Psoas muscle (tissue), 8 donors: ENCODE measurements around the gene LENEP. TPM values are rescaled to one million over a fixed set of nuclear protein-coding genes. Genes with fewer than 3 reads are reported as not detected.
A peak's percentile ranks its signal among the peaks of the same experiment; 100 is the strongest.

ENCODE experiments used
- ATAC-seq, 4 donors: fragments of 200-7000 bp; cut with Tn5 transposase; one replicate each; pipeline ENCODE4 v1.9.1; 2020; ENCODE audit warnings: moderate library complexity in 3 of 4, mild to moderate bottlenecking in 2 of 4
- DNase-seq, 2 donors: peaks; one replicate each; pipeline ENCODE4 v3.0.0-alpha.2; 2020
- H3K27ac ChIP-seq: fragments of 200-600 bp; one replicate; pipeline ENCODE4 v1.8.0; 2022
- H3K27me3 ChIP-seq, 3 donors: fragments of 200-600 bp in 1 of 3; one replicate each; pipeline versions ENCODE4 v1.6.1 to v1.8.0; 2013 to 2022; ENCODE audit warnings: low read length in 2 of 3, mild to moderate bottlenecking in 2 of 3, moderate library complexity in 1 of 3; ENCODE audit not compliant: insufficient read depth in 3 of 3
- H3K36me3 ChIP-seq, 2 donors: fragments of 200-600 bp in 1 of 2; one replicate each; pipeline versions ENCODE4 v1.6.1 to v1.8.0; 2013 to 2022; ENCODE audit warnings: low read depth in 1 of 2, mild to moderate bottlenecking in 1 of 2, moderate library complexity in 1 of 2; ENCODE audit not compliant: insufficient read depth in 1 of 2
- H3K4me1 ChIP-seq: fragments of 200-600 bp; one replicate; pipeline ENCODE4 v1.8.0; 2022
- H3K4me3 ChIP-seq: fragments of 200-600 bp; one replicate; pipeline ENCODE4 v1.8.0; 2022; ENCODE audit warnings: mild to moderate bottlenecking
- H3K9me3 ChIP-seq: fragments of 200-600 bp; one replicate; pipeline ENCODE4 v1.8.0; 2022
- WGBS, 3 donors: extraction: QIAGEN DNeasy Blood & Tissue Kit; methylation state at CpG; one replicate each; pipeline versions ENCODE4 v1.1.6 to v1.1.7; 2013; 5-methylcytosine and 5-hydroxymethylcytosine counted together
- intact Hi-C, 2 donors: fragments of 100-400 bp; cut with DNase I; formaldehyde crosslinking; loops; one replicate each; pipeline versions ENCODE4 v1.11.0 to v1.14.2; 2022
- polyA plus RNA-seq, 3 donors: library from polyadenylated mRNA; stranded (reverse); fragments of 200-250 nt; gene quantifications; one replicate each; pipeline ENCODE4 v1.2.3, GENCODE V29; 2013
- total RNA-seq, 4 donors: library from RNA; stranded (reverse); fragmentation: NEBNext Ultra II Directional in 2 of 4; extraction: Animal tissue kit (Norgen Biotek cat#: 25700) in 2 of 4; gene quantifications; one replicate each; pipeline versions ENCODE4 v1.2.1 to v1.2.4, GENCODE V29; 2021 to 2023
- TF ChIP-seq, protein P1 (sequence below): fragments of 200-600 bp; IDR thresholded peaks from one replicate; pipeline ENCODE4 v1.8.0; 2022; ENCODE audit warnings: antibody characterized with exemption
- donor health status: healthy with polysubstance abuse.
- donor health status: DM: no; HTN: no; CAD: no; lungs with moderate emphysema.
- donor health status: Bipolar disorder and iron deficiency.
- donor health status: healthy.
- donor health status: DM: yes; HTN: yes; CAD: no.
- donor health status: DM: no; HTN: no; CAD: no.
- donor health status: DM: no; HTN: no; CAD: no.
- donor health status: DM: yes; HTN: yes; CAD: no.

The LENEP gene
- total and polyA plus RNA-seq, 7 donors = not detected

DNA sequence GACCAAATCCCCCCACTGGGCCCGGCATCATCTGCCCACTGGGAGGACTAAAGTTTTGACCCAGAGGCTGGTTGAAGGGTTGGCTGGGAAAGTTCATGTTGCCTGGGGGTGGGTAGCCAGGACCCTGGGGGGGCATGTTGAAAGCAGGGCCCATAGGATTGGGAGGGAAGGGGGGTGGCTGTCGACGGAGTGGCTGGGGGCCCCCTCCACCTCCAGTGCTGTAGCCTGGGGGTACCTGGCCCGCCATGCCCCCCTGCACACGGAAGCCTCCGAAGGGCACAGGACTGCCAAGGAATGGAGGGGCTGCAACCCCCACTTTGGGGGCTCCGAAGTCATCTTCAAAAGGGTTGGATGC, 34.0 kb upstream of the LENEP start:
- ATAC-seq (no peak), DNase-seq (peak; percentile 13 to 36)
- H3K36me3 ChIP-seq = peaks cover 0 to 35% of the 10 kb centered on the region in 2 donors
- H3K9me3 ChIP-seq = no peaks in the 10 kb centered on the region
- H3K4me3 ChIP-seq = no peak overlapping the region
- H3K27ac ChIP-seq = peak overlapping the region; percentile 88
- 88 to 90% (median 89%) methylated on average over 4 to 7 of the region's 7 CpGs for WGBS, 3 donors
- peaks cover 38% of the 10 kb centered on the region for H3K4me1 ChIP-seq
- TF ChIP-seq, protein P1, sequence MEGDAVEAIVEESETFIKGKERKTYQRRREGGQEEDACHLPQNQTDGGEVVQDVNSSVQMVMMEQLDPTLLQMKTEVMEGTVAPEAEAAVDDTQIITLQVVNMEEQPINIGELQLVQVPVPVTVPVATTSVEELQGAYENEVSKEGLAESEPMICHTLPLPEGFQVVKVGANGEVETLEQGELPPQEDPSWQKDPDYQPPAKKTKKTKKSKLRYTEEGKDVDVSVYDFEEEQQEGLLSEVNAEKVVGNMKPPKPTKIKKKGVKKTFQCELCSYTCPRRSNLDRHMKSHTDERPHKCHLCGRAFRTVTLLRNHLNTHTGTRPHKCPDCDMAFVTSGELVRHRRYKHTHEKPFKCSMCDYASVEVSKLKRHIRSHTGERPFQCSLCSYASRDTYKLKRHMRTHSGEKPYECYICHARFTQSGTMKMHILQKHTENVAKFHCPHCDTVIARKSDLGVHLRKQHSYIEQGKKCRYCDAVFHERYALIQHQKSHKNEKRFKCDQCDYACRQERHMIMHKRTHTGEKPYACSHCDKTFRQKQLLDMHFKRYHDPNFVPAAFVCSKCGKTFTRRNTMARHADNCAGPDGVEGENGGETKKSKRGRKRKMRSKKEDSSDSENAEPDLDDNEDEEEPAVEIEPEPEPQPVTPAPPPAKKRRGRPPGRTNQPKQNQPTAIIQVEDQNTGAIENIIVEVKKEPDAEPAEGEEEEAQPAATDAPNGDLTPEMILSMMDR = no peak
- intact Hi-C loops = no loop called here
- H3K27me3 ChIP-seq = no peaks in the 10 kb centered on the region

- TF ChIP-seq, protein P1 = no peak
- intact Hi-C loops = loop anchor here in 1 of 2 donors (5.0 kb wide), 1 partner anchor 42 kb away; the partner anchor contains the start of gene ZBTB7B
- no peak for ATAC-seq
- peak; percentile 1 to 23 for DNase-seq
- H3K27me3 ChIP-seq = no peaks in the 10 kb centered on the region
- WGBS, 3 donors = 36 to 41% (median 39%) methylated on average over 10 of the region's 10 CpGs
- H3K4me1 ChIP-seq = peaks cover 29% of the 10 kb centered on the region
- H3K9me3 ChIP-seq = no peaks in the 10 kb centered on the region
- peaks cover 0 to 47% of the 10 kb centered on the region in 2 donors for H3K36me3 ChIP-seq
- peak overlapping the region; percentile 76 for H3K4me3 ChIP-seq
- H3K27ac ChIP-seq = peak overlapping the region; percentile 93
Observed at GRCh38 chr1:154960446-154961136, 32.8 kb upstream of the LENEP start.

DNA sequence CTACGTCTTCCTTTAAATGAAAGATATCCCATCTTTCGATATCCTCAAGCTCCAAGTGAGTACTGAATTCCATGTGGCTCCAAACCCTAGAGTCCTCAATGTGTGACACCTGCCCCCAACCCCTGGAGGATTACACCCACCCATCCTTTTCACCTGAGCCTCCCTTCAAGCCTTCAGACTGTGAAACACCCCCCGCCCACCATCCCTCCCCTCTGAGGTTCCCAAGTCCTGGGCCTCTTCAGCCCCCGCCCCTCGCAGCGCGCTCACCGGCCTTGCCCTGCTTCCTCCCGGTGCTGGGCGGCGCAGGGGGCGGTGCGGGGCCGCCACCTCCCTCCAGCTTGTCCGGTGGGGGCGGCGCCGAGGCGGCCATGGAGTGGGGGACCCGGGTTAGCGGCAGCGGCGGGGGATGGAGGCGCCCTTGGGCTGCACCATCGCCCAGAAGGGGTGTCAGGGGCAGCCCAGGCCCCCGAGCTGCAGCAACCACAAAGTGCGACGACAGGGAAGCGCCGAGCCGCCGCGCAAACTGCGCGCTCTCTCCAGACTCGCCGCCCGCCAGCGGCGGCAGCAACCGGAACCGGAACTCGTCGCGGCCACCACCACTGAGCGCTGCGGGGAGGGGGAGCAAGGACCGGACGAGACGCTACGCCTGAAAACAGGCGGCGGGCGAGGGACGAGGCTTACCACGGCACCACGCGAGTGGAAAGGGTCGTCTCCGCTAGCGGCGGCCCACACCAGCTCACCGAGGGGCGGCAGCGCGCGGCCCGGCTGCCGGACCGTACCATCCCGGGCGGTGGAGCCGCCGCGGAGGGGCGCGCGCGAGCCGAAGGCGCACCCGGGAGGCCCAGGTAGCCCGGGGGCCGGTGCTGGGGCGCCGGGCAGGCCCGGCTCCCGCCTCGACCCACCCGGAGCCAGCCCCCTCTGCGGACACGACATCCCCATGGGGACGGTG, 31.9 kb upstream of the LENEP start, which contains the start of gene PYGO2:
TSS of gene PYGO2 (minus strand) at position 576 of the 949 bp plus-strand sequence. CDS start at position 370, 206 bp downstream.
- Histone ChIP-seq H3K36me3 (peaks cover 0 to 56% of the 10 kb centered on the region in 2 donors), H3K9me3 (no peaks in the 10 kb centered on the region), H3K4me3 (peak within 1 kb of the TSS; percentile 76), H3K27ac (peak within 1 kb of the TSS; percentile 93), H3K27me3 (no peaks in the 10 kb centered on the region), H3K4me1 (peaks cover 30% of the 10 kb centered on the region)
- 0% methylated on average over 57 to 93 of the region's 93 CpGs for WGBS, 3 donors
- TF ChIP-seq, protein P1 = peak; percentile 72
- intact Hi-C loops = loop anchor here (2.0 to 5.0 kb wide), 2 partner anchors 41 to 55 kb away; partner anchors contain the start of gene ZBTB7B (in 1 of the 2)
- DNase-seq = peak; percentile 84 to 90
- ATAC-seq = peak; percentile 82 to 86 (median 83)

GRCh38 chr1:154962156-154962749, 31.1 kb upstream of the LENEP start:
- Histone ChIP-seq H3K36me3 (peaks cover 0 to 64% of the 10 kb centered on the region in 2 donors), H3K4me3 (peak overlapping the region; percentile 76), H3K4me1 (peaks cover 29% of the 10 kb centered on the region), H3K27ac (peak overlapping the region; percentile 93), H3K27me3 (no peaks in the 10 kb centered on the region), H3K9me3 (no peaks in the 10 kb centered on the region)
- DNase-seq = peak in 1 of 2 donors; percentile 40
- intact Hi-C loops = loop anchor here (2.0 to 5.0 kb wide), 2 partner anchors 40 to 55 kb away; partner anchors contain the start of gene ZBTB7B (in 1 of the 2)
- peak in 3 of 4 donors; percentile 2 to 39 (median 25) for ATAC-seq
- 2 to 6% (median 2%) methylated on average over 22 to 25 of the region's 25 CpGs for WGBS, 3 donors
- TF ChIP-seq, protein P1 = no peak
